Chondrocyte (in vitro differentiated cells): Measurements from ENCODE around the gene CRLF2. TPM values are rescaled to one million over a fixed set of nuclear protein-coding genes. Genes with fewer than 3 reads are reported as not detected.
"Not testable (repeated sequence)": the region's sequence is repeated elsewhere in the genome, so short reads cannot be mapped to it uniquely, and the experiment has no call there.

Source experiments
- DNase-seq: peaks from one replicate; pipeline ENCODE4 v3.0.0; 2021; ENCODE audit warnings: mixed read lengths, low spot score
- H3K27ac Mint-ChIP-seq: one replicate; pipeline ENCODE4 v1.8.0; 2021; ENCODE audit warnings: mild to moderate bottlenecking, moderate library complexity, mixed read lengths; ENCODE audit not compliant: unreplicated experiment
- H3K27me3 Mint-ChIP-seq: 2 replicates; pipeline ENCODE4 v1.8.0; 2021; ENCODE audit warnings: low read depth, mixed read lengths
- H3K36me3 Mint-ChIP-seq: 2 replicates; pipeline ENCODE4 v1.8.0; 2021; ENCODE audit warnings: low read depth, mixed read lengths
- H3K4me1 Mint-ChIP-seq: 2 replicates; pipeline ENCODE4 v1.8.0; 2021; ENCODE audit warnings: low read depth, mild to moderate bottlenecking, mixed read lengths
- H3K4me3 Mint-ChIP-seq: one replicate; pipeline ENCODE4 v1.8.0; 2021; ENCODE audit warnings: mild to moderate bottlenecking, moderate library complexity, mixed read lengths; ENCODE audit not compliant: unreplicated experiment
- H3K9me3 Mint-ChIP-seq: 2 replicates; pipeline ENCODE4 v1.8.0; 2021; ENCODE audit warnings: low read depth, mixed read lengths
- total RNA-seq: library from RNA; stranded (reverse); gene quantifications from 3 replicates; pipeline ENCODE4 v1.2.1, GENCODE V29; 2021
- TF ChIP-seq, protein P1 (sequence below): fragments of 200-600 bp; sonication (generic); IDR thresholded peaks from 2 replicates; pipeline ENCODE4 v1.5.0; 2021; ENCODE audit warnings: antibody characterized with exemption, mild to moderate bottlenecking, moderate library complexity

CRLF2 gene
- total RNA-seq, 1 donor from 2014 or later = not detected

DNA sequence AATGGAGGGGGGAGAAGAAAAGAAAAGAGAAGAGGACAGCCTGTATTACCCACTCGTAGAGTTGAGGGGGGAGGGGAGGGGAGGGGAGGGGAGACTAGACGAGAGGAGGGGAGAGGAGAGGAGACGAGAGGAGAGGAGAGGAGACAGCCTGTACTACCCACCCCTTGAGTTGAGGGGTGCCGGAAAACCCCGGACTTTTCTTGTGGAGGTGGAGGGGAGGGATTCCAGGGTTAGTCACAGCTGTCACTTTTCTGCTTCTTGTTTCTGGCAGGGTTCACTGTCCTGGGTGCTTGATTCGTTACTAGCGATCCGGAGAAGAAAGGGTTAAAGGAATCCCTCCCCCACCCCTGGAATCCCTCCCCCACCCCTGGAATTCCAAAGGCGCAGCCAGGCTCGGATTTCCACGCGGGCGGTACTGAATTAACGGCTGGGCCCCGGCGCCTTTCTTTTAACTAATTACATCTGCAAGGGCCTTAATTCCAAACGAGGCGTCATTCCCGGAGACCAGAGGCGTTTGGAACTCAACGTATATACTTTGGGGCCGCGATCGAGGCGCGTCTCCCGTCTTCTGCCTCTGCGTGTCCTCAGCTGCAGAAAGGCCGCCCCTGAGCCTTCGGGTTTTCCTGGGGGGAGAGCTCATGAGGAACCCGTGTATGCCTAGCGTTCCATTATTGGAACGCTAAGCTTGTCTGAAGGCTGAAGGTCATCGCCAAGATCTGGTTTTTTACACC lies 36.0 kb upstream of the CRLF2 start:
- Mint-ChIP-seq H3K27me3 (no peaks in the 10 kb centered on the region), H3K36me3 (no peaks in the 10 kb centered on the region), H3K27ac (no peak overlapping the region), H3K4me1 (peaks cover 14% of the 10 kb centered on the region), H3K4me3 (peak overlapping the region; percentile 56), H3K9me3 (peaks cover 8% of the 10 kb centered on the region)
- TF ChIP-seq, protein P1, sequence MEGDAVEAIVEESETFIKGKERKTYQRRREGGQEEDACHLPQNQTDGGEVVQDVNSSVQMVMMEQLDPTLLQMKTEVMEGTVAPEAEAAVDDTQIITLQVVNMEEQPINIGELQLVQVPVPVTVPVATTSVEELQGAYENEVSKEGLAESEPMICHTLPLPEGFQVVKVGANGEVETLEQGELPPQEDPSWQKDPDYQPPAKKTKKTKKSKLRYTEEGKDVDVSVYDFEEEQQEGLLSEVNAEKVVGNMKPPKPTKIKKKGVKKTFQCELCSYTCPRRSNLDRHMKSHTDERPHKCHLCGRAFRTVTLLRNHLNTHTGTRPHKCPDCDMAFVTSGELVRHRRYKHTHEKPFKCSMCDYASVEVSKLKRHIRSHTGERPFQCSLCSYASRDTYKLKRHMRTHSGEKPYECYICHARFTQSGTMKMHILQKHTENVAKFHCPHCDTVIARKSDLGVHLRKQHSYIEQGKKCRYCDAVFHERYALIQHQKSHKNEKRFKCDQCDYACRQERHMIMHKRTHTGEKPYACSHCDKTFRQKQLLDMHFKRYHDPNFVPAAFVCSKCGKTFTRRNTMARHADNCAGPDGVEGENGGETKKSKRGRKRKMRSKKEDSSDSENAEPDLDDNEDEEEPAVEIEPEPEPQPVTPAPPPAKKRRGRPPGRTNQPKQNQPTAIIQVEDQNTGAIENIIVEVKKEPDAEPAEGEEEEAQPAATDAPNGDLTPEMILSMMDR = no peak
- no peak for DNase-seq

DNA sequence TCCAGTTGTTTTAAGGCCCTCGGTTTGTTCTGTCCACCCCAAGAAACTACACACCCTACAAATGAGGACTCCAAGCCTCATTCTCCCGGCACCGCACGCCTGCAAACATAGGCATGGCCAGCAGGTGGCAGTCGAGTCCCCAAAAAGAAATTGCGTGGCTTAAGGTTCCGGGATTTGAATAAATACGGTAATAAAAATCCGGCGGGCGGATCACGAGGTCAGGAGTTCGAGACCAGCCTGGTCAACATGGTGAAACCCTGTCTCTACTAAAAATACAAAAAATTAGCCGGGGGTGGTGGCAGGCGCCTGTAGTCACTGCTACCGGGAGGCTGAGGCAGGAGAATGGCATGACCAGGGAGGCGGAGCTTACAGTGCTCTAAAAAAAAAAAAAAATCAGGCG lies 34.4 kb upstream of the CRLF2 start:
- DNase-seq = no peak
- H3K27ac Mint-ChIP-seq = no peak overlapping the region
- TF ChIP-seq, protein P1 = peak; percentile 90
- H3K4me1 Mint-ChIP-seq = peaks cover 21% of the 10 kb centered on the region
- H3K4me3 Mint-ChIP-seq = no peak overlapping the region
- no peaks in the 10 kb centered on the region for H3K27me3 Mint-ChIP-seq
- no peaks in the 10 kb centered on the region for H3K36me3 Mint-ChIP-seq
- peaks cover 2% of the 10 kb centered on the region for H3K9me3 Mint-ChIP-seq

DNA sequence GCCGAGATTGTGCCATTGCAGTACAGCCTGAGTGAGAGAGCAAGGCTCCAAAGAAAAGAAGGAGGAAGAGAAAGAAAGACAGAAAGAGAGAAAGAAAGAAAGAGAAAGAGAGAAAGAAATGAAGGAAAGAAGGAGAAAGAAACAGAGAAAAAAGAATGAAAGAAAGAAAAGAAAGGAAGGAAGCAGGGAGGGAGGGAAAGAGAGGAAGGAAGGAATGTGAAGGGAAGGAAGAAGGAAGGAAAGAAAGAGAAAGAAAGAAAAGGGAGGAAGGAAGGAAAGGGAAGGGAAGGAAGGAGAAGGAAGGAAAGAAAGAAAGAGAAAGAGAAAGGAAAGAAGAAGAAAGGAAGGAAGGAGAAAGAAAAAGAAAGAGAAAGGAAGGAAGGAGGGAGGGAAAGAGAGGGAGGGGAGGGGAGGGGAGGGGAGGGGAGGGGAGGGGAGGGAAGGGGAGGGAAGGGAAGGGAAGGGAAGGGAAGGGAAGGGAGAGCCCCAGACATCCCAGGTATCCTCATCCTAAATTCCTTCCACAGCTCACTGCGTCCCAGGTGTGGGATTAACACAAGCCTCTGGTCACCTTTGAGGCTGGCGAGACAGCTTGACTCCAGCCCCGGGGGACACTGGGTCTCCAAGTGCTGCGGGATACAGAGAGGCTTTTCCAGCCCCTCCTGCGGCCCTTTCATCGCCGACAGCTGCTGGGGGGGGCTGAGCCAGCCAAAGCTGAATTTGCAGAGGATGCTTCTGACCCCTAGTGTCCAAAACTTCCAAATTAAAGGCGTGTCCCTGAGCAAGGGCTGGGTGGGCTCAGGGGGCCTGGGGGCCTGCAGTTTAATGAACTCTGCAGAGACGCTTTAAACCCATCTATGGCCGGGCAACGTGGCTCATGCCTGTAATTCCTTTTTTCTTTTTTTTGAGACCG lies 32.0 kb upstream of the CRLF2 start:
- no peak overlapping the region for H3K4me3 Mint-ChIP-seq
- H3K36me3 Mint-ChIP-seq = no peaks in the 10 kb centered on the region
- H3K27me3 Mint-ChIP-seq = no peaks in the 10 kb centered on the region
- H3K27ac Mint-ChIP-seq = no peak overlapping the region
- H3K9me3 Mint-ChIP-seq = no peaks in the 10 kb centered on the region
- peaks cover 18% of the 10 kb centered on the region for H3K4me1 Mint-ChIP-seq
- TF ChIP-seq, protein P1 = peak; percentile 66
- no peak for DNase-seq

DNA sequence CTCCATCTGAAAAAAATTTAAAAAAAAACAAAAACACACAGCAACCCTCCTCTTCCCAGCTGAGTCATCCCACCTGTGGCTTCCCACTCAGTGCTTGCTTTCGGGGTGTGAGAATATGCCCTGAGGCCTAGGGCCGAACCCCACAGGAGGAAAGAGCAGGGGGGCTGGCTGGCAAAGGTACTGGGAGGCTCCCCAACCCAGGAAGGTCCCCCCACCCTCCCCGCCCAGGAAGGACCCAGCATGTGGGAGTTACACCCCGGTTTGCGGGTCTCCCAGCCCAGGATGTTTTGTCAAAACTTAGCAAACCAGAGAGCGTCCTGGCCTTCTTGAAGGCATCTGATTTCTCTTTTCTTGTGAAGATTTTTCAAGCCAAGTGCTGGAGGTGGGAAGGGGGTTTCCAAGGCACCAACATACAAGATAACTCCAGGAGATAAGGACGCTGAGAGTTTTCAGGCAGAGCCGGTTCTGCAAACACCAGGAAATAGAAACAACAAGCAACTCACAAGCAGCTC lies 30.5 kb upstream of the CRLF2 start:
- TF ChIP-seq, protein P1 = no peak
- Mint-ChIP-seq H3K27ac (no peak overlapping the region), H3K9me3 (no peaks in the 10 kb centered on the region), H3K4me3 (no peak overlapping the region), H3K4me1 (peaks cover 6% of the 10 kb centered on the region), H3K27me3 (no peaks in the 10 kb centered on the region), H3K36me3 (no peaks in the 10 kb centered on the region)
- peak; percentile 9 for DNase-seq

DNA sequence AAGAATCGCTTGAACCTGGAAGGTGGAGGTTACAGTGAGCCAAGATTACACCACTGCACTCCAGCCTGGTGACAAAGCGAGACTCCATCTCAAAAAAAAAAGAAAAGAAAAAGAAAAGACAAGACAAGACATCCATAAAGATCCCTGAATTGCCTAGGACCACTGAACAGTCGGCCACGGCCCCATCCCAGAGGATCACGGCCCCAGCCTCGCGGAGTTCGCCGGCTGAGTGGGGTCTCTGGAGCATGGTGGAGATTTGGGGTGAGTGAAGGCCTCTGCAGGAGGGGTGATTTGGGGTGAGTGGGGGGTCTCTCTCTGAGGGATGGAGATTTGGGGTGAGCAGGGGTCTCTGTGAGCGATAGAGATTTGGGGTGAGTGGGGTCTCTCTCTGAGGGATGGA lies 28.1 kb upstream of the CRLF2 start:
- not testable (repeated sequence) for H3K36me3 Mint-ChIP-seq

More for the DNA sequence above, 28.1 kb upstream of the CRLF2 start:
- not testable (repeated sequence) for H3K27ac Mint-ChIP-seq, H3K9me3 Mint-ChIP-seq, H3K4me1 Mint-ChIP-seq, H3K4me3 Mint-ChIP-seq, H3K27me3 Mint-ChIP-seq
- peak; percentile 48 for DNase-seq
